CD4-positive, alpha-beta T cell treated with Interleukin-2 at 100 ng/mL for 4 hours (primary cell): ENCODE data around the gene SND1.
A peak's percentile ranks its signal among the peaks of the same experiment; 100 is the strongest.
"Not testable (repeated sequence)": the region's sequence is repeated elsewhere in the genome, so short reads cannot be mapped to it uniquely, and the experiment has no call there.

Experiments used
- DNase-seq: peaks from one replicate; pipeline ENCODE4 v3.0.0-alpha.2; 2020; ENCODE audit warnings: low spot score

The SND1 gene

GRCh38 chr7:127961786-127962453 lies 309.9 kb downstream of the SND1 start:
- no peak for DNase-seq

- no peak for DNase-seq
Observed at GRCh38 chr7:127962589-127963361, 310.8 kb downstream of the SND1 start.

GRCh38 chr7:127963850-127964249 lies 311.9 kb downstream of the SND1 start:
- DNase-seq: not testable (repeated sequence)

GRCh38 chr7:127967281-127967680 lies 315.3 kb downstream of the SND1 start:
- DNase-seq: no peak

- DNase-seq: no peak
Observed at GRCh38 chr7:127968547-127968946, 316.6 kb downstream of the SND1 start.

GRCh38 chr7:127973832-127974231 lies 321.8 kb downstream of the SND1 start:
- no peak for DNase-seq

GRCh38 chr7:127974446-127975035 lies 322.5 kb downstream of the SND1 start:
- no peak for DNase-seq

GRCh38 chr7:127976056-127976737 lies 324.2 kb downstream of the SND1 start:
- no peak for DNase-seq

GRCh38 chr7:127976738-127977120 lies 324.7 kb downstream of the SND1 start:
- DNase-seq: no peak

GRCh38 chr7:127978421-127978820 lies 326.4 kb downstream of the SND1 start:
- no peak for DNase-seq

- DNase-seq: no peak
Observed at GRCh38 chr7:127979113-127979727, 327.2 kb downstream of the SND1 start.

GRCh38 chr7:127979728-127980126 lies 327.7 kb downstream of the SND1 start:
- no peak for DNase-seq

GRCh38 chr7:127980901-127981300 lies 328.9 kb downstream of the SND1 start:
- DNase-seq: no peak

GRCh38 chr7:127981965-127982364 lies 330.0 kb downstream of the SND1 start:
- DNase-seq: no peak

- peak; percentile 6 for DNase-seq
Observed at GRCh38 chr7:127983804-127984332, 331.9 kb downstream of the SND1 start.

- DNase-seq: no peak
Observed at GRCh38 chr7:127986581-127987521, 334.9 kb downstream of the SND1 start.

GRCh38 chr7:127988751-127989150 lies 336.8 kb downstream of the SND1 start:
- DNase-seq: no peak

- no peak for DNase-seq
Observed at GRCh38 chr7:127993317-127993716, 341.3 kb downstream of the SND1 start.

- DNase-seq: no peak
Observed at GRCh38 chr7:127993987-127994386, 342.0 kb downstream of the SND1 start.

- no peak for DNase-seq
Observed at GRCh38 chr7:127995156-127995880, 343.3 kb downstream of the SND1 start.
